IMR-90 (cell line): ENCODE measurements around the gene KRT3. TPM values are rescaled to one million over a fixed set of nuclear protein-coding genes. Genes with fewer than 3 reads are reported as not detected.

Experiments
- ATAC-seq: fragments of 200-7000 bp; cut with Tn5 transposase; 2 replicates; pipeline ENCODE4 v1.9.1; 2020; ENCODE audit warnings: low read depth, mild to moderate bottlenecking, moderate library complexity
- BruUV-seq: library from RNA; stranded (reverse); fragments of 400-500 nt; replicated peaks from 2 replicates; lab custom pipeline; 2021; lab: Mats Ljungman, UMichigan
- CTCF ChIA-PET: fragments of 300-600 bp; formaldehyde crosslinking; extraction: SDS; loops from one replicate; lab custom pipeline; 2021; ENCODE audit warnings: antibody characterized with exemption; lab: Yijun Ruan, JAX
- POLR2A ChIA-PET: fragments of 300-600 bp; sonication (Branson Sonifier 250); formaldehyde crosslinking; loops from one replicate; lab custom pipeline; 2022; ENCODE audit warnings: antibody characterized with exemption; ENCODE audit not compliant: unreplicated experiment; lab: Charles Lee
- DNase-seq: peaks from one replicate; pipeline ENCODE4 v3.0.0; 2013
- H2AFZ ChIP-seq: replicated peaks from 2 replicates; pipeline ENCODE3; 2013; ENCODE audit warnings: low read length, mild to moderate bottlenecking; ENCODE audit not compliant: poor library complexity
- H2AK5ac ChIP-seq: 2 replicates; pipeline ENCODE4 v1.6.1; 2013; ENCODE audit warnings: low read depth, low read length, inconsistent platforms
- H2AK9ac ChIP-seq: replicated peaks from 2 replicates; pipeline ENCODE3; 2013; ENCODE audit warnings: mild to moderate bottlenecking, low read depth, low read length, moderate library complexity; ENCODE audit not compliant: poor library complexity
- H2BK120ac ChIP-seq: 2 replicates; pipeline ENCODE4 v1.6.1; 2013; ENCODE audit warnings: low read depth, low read length, inconsistent platforms
- H2BK15ac ChIP-seq: 3 replicates; pipeline ENCODE4 v1.6.1; 2013; ENCODE audit warnings: low read depth, low read length, inconsistent platforms
- H2BK20ac ChIP-seq: 2 replicates; pipeline ENCODE4 v1.6.1; 2013; ENCODE audit warnings: low read depth, mild to moderate bottlenecking, inconsistent platforms, low read length, moderate library complexity
- H2BK5ac ChIP-seq: 2 replicates; pipeline ENCODE4 v1.6.1; 2013; ENCODE audit warnings: mild to moderate bottlenecking, low read depth, low read length, inconsistent platforms; ENCODE audit not compliant: poor library complexity, severe bottlenecking
- H3K14ac ChIP-seq: replicated peaks from 2 replicates; pipeline ENCODE4 v1.6.1; 2013; ENCODE audit warnings: low read depth, low read length, inconsistent platforms
- H3K18ac ChIP-seq: 2 replicates; pipeline ENCODE4 v1.6.1; 2013; ENCODE audit warnings: low read depth, low read length, control low read depth
- H3K23ac ChIP-seq: 2 replicates; pipeline ENCODE4 v1.6.1; 2013; ENCODE audit warnings: low read depth, low read length, inconsistent platforms
- H3K27ac ChIP-seq: 2 replicates; pipeline ENCODE4 v1.5.1; 2013; ENCODE audit warnings: mild to moderate bottlenecking, control low read depth, low read length; ENCODE audit not compliant: insufficient read depth
- H3K27me3 ChIP-seq: 2 replicates; pipeline ENCODE4 v1.6.1; 2013; ENCODE audit warnings: low read length; ENCODE audit not compliant: control insufficient read depth, insufficient read depth
- H3K36me3 ChIP-seq: 2 replicates; pipeline ENCODE4 v1.6.1; 2013; ENCODE audit warnings: low read length, mixed read lengths; ENCODE audit not compliant: control insufficient read depth, insufficient read depth
- H3K4ac ChIP-seq: 2 replicates; pipeline ENCODE4 v1.6.1; 2013; ENCODE audit warnings: low read depth, low read length, inconsistent platforms
- H3K4me1 ChIP-seq: 2 replicates; pipeline ENCODE4 v1.6.1; 2013; ENCODE audit warnings: low read length, mixed read lengths; ENCODE audit not compliant: control insufficient read depth, insufficient read depth
- H3K4me2 ChIP-seq: 2 replicates; pipeline ENCODE4 v1.6.1; 2013; ENCODE audit warnings: low read depth, mild to moderate bottlenecking, control low read depth, low read length, moderate library complexity
- H3K4me3 ChIP-seq: 2 replicates; pipeline ENCODE4 v1.5.1; 2013; ENCODE audit warnings: low read depth, mild to moderate bottlenecking, control low read depth, low read length, moderate library complexity; ENCODE audit not compliant: insufficient read depth
- H3K56ac ChIP-seq: 2 replicates; pipeline ENCODE4 v1.6.1; 2013; ENCODE audit warnings: low read length, inconsistent platforms; ENCODE audit not compliant: insufficient read depth; ENCODE audit errors: extremely low read depth
- H3K79me1 ChIP-seq, 2 experiments: 2 replicates each; pipeline ENCODE4 v1.6.1; 2013; ENCODE audit warnings: low read length in 2 of 2, inconsistent platforms in 1 of 2, low read depth in 1 of 2
- H3K9ac ChIP-seq: 2 replicates; pipeline ENCODE4 v1.6.1; 2013; ENCODE audit warnings: low read depth, low read length, control low read depth
- H3K9me1 ChIP-seq: 2 replicates; pipeline ENCODE4 v1.6.1; 2013; ENCODE audit warnings: low read length, inconsistent platforms; ENCODE audit not compliant: insufficient read depth
- H3K9me3 ChIP-seq: 2 replicates; pipeline ENCODE4 v1.6.1; 2013; ENCODE audit warnings: low read length; ENCODE audit not compliant: control insufficient read depth, insufficient read depth
- H4K20me1 ChIP-seq: 2 replicates; pipeline ENCODE4 v1.6.1; 2013; ENCODE audit warnings: low read length, inconsistent platforms; ENCODE audit not compliant: insufficient read depth
- H4K5ac ChIP-seq: 2 replicates; pipeline ENCODE4 v1.6.1; 2013; ENCODE audit warnings: mild to moderate bottlenecking, low read depth, low read length, control low read depth
- H4K8ac ChIP-seq, 2 experiments: 2 replicates each; pipeline ENCODE4 v1.6.1; 2013; ENCODE audit warnings: low read depth in 2 of 2, low read length in 2 of 2, control low read depth in 1 of 2, inconsistent platforms in 1 of 2
- H4K91ac ChIP-seq: 2 replicates; pipeline ENCODE4 v1.6.1; 2013; ENCODE audit warnings: low read depth, low read length, inconsistent platforms; ENCODE audit not compliant: insufficient read depth
- BHLHE40 ChIP-seq: fragments of 150-350 bp; IDR thresholded peaks from 2 replicates; pipeline ENCODE4 v1.6.1; 2016; ENCODE audit warnings: mild to moderate bottlenecking, low read depth, low read length
- CEBPB ChIP-seq: IDR thresholded peaks from 2 replicates; pipeline ENCODE4 v1.6.1; 2012; ENCODE audit warnings: low read depth, low read length, improper control_type of control experiment
- CHD1 ChIP-seq: IDR thresholded peaks from 2 replicates; pipeline ENCODE4 v1.6.1; 2012; ENCODE audit warnings: low read depth, low read length, improper control_type of control experiment
- CTCF ChIP-seq: conservative IDR thresholded peaks from 2 replicates; pipeline ENCODE4 v1.5.1; 2012; ENCODE audit warnings: mild to moderate bottlenecking, low read depth, low read length, improper control_type of control experiment
- ELK1 ChIP-seq: fragments of 150-350 bp; IDR thresholded peaks from 2 replicates; pipeline ENCODE4 v1.6.1; 2016; ENCODE audit warnings: low read depth, mild to moderate bottlenecking, low read length, moderate library complexity, borderline replicate concordance
- FOS ChIP-seq: fragments of 150-350 bp; IDR thresholded peaks from 2 replicates; pipeline ENCODE4 v1.6.1; 2016; ENCODE audit warnings: low read depth, low read length
- MAFK ChIP-seq: IDR thresholded peaks from 2 replicates; pipeline ENCODE4 v1.6.1; 2012; ENCODE audit warnings: low read depth, low read length, improper control_type of control experiment
- MAZ ChIP-seq: IDR thresholded peaks from 2 replicates; pipeline ENCODE4 v1.6.1; 2012; ENCODE audit warnings: low read depth, mild to moderate bottlenecking, low read length, improper control_type of control experiment, moderate library complexity, borderline replicate concordance
- MXI1 ChIP-seq: IDR thresholded peaks from 2 replicates; pipeline ENCODE4 v1.6.1; 2012; ENCODE audit warnings: low read depth, mild to moderate bottlenecking, low read length, moderate library complexity, borderline replicate concordance
- NFE2L2 ChIP-seq: fragments of 150-350 bp; IDR thresholded peaks from 2 replicates; pipeline ENCODE4 v1.6.1; 2016; ENCODE audit warnings: low read depth, mild to moderate bottlenecking, low read length
- POLR2A ChIP-seq: IDR thresholded peaks from 2 replicates; pipeline ENCODE4 v1.6.1; 2012; ENCODE audit warnings: mild to moderate bottlenecking, low read depth, low read length
- RAD21 ChIP-seq: IDR thresholded peaks from 2 replicates; pipeline ENCODE4 v1.6.1; 2012; ENCODE audit warnings: low read length, improper control_type of control experiment
- RCOR1 ChIP-seq: IDR thresholded peaks from 2 replicates; pipeline ENCODE4 v1.6.1; 2012; ENCODE audit warnings: mild to moderate bottlenecking, low read length, improper control_type of control experiment; ENCODE audit not compliant: insufficient replicate concordance
- RFX5 ChIP-seq: IDR thresholded peaks from 2 replicates; pipeline ENCODE4 v1.8.0; 2012; ENCODE audit warnings: low read depth, mild to moderate bottlenecking, low read length, moderate library complexity
- SMC3 ChIP-seq: fragments of 150-350 bp; IDR thresholded peaks from 2 replicates; pipeline ENCODE4 v1.6.1; 2016; ENCODE audit warnings: low read depth, mild to moderate bottlenecking, antibody characterized with exemption, low read length, moderate library complexity
- USF2 ChIP-seq: fragments of 150-350 bp; IDR thresholded peaks from 2 replicates; pipeline ENCODE4 v1.6.1; 2017; ENCODE audit warnings: mild to moderate bottlenecking, antibody characterized with exemption, low read length, low read depth
- WGBS, 2 experiments: methylation state at CpG; one replicate each; pipeline versions ENCODE4 v1.1.5 to v1.1.7; 2013; ENCODE audit warnings: missing lambda C conversion rate in 2 of 2; ENCODE audit not compliant: insufficient read length in 1 of 2; ENCODE audit errors: extremely low coverage in 2 of 2; 5-methylcytosine and 5-hydroxymethylcytosine counted together
- dilution Hi-C: fragments of 300-500 bp; cut with HindIII; formaldehyde crosslinking; loops from one replicate; pipeline ENCODE4 v1.14.3; 2018; ENCODE audit warnings: low sequenced_read_pairs; ENCODE audit not compliant: unreplicated experiment
- in situ Hi-C: fragments of 300-500 bp; cut with MboI; formaldehyde crosslinking; loops from 3 replicates; pipeline ENCODE4 v1.14.3; 2019; ENCODE audit warnings: low sequenced_read_pairs, inconsistent platforms, mixed read lengths
- intact Hi-C: fragments of 100-400 bp; cut with micrococcal nuclease; formaldehyde crosslinking; loops from 2 replicates; pipeline ENCODE4 v1.10.0; 2022
- polyA plus RNA-seq, 3 experiments: library from polyadenylated mRNA; depleted of rRNA; stranded (reverse); fragments of >200 nt; gene quantifications; 2 replicates each; pipeline ENCODE4 v1.2.3, GENCODE V29; 2012; ENCODE audit warnings: low replicate concordance in 1 of 3
- total RNA-seq: library from RNA; depleted of rRNA; stranded (reverse); fragments of >200 nt; gene quantifications from 2 replicates; pipeline ENCODE4 v1.2.3, GENCODE V29; 2012

The KRT3 gene
- total and polyA plus RNA-seq, 2 of the 4 experiments (the other 2 are of a cell fraction) = not detected

- BruUV-seq = no TSS peak
- H4K5ac ChIP-seq = no peak overlapping the region
- H3K9ac ChIP-seq = no peak overlapping the region
- in situ Hi-C loops = no loop called here
- peaks cover 12% of the 10 kb centered on the region for H3K27me3 ChIP-seq
- H2BK20ac ChIP-seq = no peak overlapping the region
- no peak overlapping the region for H2AK5ac ChIP-seq
- no peaks in the 10 kb centered on the region for H3K9me1 ChIP-seq
- ATAC-seq = no peak
- no peak overlapping the region for H3K4me3 ChIP-seq
- no peak overlapping the region for H3K4me2 ChIP-seq
- no peak overlapping the region for H3K27ac ChIP-seq
- no peaks in the 10 kb centered on the region for H3K36me3 ChIP-seq
- no peak overlapping the region for H2AFZ ChIP-seq
- TF ChIP-seq SMC3 (no peak), BHLHE40 (no peak), CTCF (no peak), USF2 (no peak), RCOR1 (no peak), ELK1 (no peak), CHD1 (no peak), RAD21 (no peak), MAFK (no peak), MXI1 (no peak), POLR2A (no peak), FOS (no peak), MAZ (no peak), NFE2L2 (no peak), RFX5 (no peak), CEBPB (no peak)
- H3K4me1 ChIP-seq = no peaks in the 10 kb centered on the region
- dilution Hi-C loops = no loop called here
- WGBS, 2 experiments = no CpG with 5 or more reads among the region's 3 CpGs
- intact Hi-C loops = no loop called here
- ChIA-PET CTCF (no interaction called here), POLR2A (no interaction called here)
- H2BK15ac ChIP-seq = no peak overlapping the region
- H3K18ac ChIP-seq = no peak overlapping the region
- no peaks in the 10 kb centered on the region for H4K20me1 ChIP-seq
- H4K91ac ChIP-seq = no peak overlapping the region
- no peaks in the 10 kb centered on the region for H3K79me1 ChIP-seq
- H3K14ac ChIP-seq = no peak overlapping the region
- no peak overlapping the region for H3K23ac ChIP-seq
- H2BK5ac ChIP-seq = no peak overlapping the region
- no peak overlapping the region for H2BK120ac ChIP-seq
- H3K56ac ChIP-seq = no peak overlapping the region
- DNase-seq = no peak
- H3K9me3 ChIP-seq = no peaks in the 10 kb centered on the region
- no peak overlapping the region for H2AK9ac ChIP-seq
- H3K4ac ChIP-seq = no peak overlapping the region
- H4K8ac ChIP-seq = no peak overlapping the region
These were observed 28.5 kb downstream of the KRT3 start for GRCh38 chr12:52767427-52767826.
